ENCODE data around the gene PIH1D1. TPM values are rescaled to one million over a fixed set of nuclear protein-coding genes. Genes with fewer than 3 reads are reported as not detected.

The PIH1D1 gene
- total RNA-seq, 1 experiment from 2014 or later: 153 TPM

DNA sequence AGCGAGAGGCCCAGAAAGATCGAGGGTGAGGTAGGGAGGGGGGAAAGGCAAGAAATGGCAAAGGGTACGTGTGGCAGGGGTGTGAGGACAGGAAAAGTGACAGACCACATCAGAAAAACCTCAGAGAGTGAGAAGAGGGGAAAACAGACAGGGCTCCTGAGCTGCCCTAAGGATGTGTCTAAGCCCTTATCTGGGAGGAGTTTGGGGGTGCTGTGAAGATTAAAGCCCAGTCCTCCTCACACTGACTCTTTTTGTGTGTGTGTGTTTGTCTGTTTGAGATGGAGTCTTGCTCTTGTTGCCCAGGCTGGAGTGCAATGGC, 27.7 kb downstream of the PIH1D1 start:
- H3K4me1 Mint-ChIP-seq: peaks cover 76% of the 10 kb centered on the region

More for the DNA sequence above, 27.7 kb downstream of the PIH1D1 start:
- CTCF ChIA-PET: interaction anchor here (0.5 to 4.5 kb wide), 6 partner anchors 12 to 1055 kb away, joined by 3 to 24 read pairs (median 4); partner anchors contain the start of gene GYS1
- H3K27me3 Mint-ChIP-seq (ENCODE audit: low read depth): peaks cover 96% of the 10 kb centered on the region
- H3K27ac Mint-ChIP-seq: no peak overlapping the region
- H3K4me3 Mint-ChIP-seq: peak overlapping the region; percentile 53
- H3K9me3 Mint-ChIP-seq: no peaks in the 10 kb centered on the region
- no peak for DNase-seq (ENCODE audit: low spot score)
- TF ChIP-seq, protein P1, sequence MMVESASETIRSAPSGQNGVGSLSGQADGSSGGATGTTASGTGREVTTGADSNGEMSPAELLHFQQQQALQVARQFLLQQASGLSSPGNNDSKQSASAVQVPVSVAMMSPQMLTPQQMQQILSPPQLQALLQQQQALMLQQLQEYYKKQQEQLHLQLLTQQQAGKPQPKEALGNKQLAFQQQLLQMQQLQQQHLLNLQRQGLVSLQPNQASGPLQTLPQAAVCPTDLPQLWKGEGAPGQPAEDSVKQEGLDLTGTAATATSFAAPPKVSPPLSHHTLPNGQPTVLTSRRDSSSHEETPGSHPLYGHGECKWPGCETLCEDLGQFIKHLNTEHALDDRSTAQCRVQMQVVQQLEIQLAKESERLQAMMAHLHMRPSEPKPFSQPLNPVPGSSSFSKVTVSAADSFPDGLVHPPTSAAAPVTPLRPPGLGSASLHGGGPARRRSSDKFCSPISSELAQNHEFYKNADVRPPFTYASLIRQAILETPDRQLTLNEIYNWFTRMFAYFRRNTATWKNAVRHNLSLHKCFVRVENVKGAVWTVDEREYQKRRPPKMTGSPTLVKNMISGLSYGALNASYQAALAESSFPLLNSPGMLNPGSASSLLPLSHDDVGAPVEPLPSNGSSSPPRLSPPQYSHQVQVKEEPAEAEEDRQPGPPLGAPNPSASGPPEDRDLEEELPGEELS (CRISPR knock-in tag; IDR thresholded peaks at IDR 0.05): no peak
- TF ChIP-seq TP53 (CRISPR knock-in tag; IDR thresholded peaks at IDR 0.05): no peak
- TF ChIP-seq FOXP1 (CRISPR knock-in tag; IDR thresholded peaks at IDR 0.05; ENCODE audit: borderline replicate concordance): no peak
- no peak for TF ChIP-seq ZNF138 (CRISPR knock-in tag; conservative IDR thresholded peaks at IDR 0.05)
- TF ChIP-seq, protein P2, sequence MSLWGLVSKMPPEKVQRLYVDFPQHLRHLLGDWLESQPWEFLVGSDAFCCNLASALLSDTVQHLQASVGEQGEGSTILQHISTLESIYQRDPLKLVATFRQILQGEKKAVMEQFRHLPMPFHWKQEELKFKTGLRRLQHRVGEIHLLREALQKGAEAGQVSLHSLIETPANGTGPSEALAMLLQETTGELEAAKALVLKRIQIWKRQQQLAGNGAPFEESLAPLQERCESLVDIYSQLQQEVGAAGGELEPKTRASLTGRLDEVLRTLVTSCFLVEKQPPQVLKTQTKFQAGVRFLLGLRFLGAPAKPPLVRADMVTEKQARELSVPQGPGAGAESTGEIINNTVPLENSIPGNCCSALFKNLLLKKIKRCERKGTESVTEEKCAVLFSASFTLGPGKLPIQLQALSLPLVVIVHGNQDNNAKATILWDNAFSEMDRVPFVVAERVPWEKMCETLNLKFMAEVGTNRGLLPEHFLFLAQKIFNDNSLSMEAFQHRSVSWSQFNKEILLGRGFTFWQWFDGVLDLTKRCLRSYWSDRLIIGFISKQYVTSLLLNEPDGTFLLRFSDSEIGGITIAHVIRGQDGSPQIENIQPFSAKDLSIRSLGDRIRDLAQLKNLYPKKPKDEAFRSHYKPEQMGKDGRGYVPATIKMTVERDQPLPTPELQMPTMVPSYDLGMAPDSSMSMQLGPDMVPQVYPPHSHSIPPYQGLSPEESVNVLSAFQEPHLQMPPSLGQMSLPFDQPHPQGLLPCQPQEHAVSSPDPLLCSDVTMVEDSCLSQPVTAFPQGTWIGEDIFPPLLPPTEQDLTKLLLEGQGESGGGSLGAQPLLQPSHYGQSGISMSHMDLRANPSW (CRISPR knock-in tag; conservative IDR thresholded peaks at IDR 0.05; ENCODE audit: low read depth): no peak
- TF ChIP-seq, protein P3, sequence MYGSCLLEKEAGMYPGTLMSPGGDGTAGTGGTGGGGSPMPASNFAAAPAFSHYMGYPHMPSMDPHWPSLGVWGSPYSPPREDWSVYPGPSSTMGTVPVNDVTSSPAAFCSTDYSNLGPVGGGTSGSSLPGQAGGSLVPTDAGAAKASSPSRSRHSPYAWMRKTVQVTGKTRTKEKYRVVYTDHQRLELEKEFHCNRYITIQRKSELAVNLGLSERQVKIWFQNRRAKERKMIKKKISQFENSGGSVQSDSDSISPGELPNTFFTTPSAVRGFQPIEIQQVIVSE (CRISPR knock-in tag; IDR thresholded peaks at IDR 0.05; ENCODE audit: borderline replicate concordance): no peak
- TF ChIP-seq CREM (CRISPR knock-in tag; IDR thresholded peaks at IDR 0.05): no peak
- no peak for TF ChIP-seq SMAD3 (CRISPR knock-in tag; IDR thresholded peaks at IDR 0.05; ENCODE audit: borderline replicate concordance)
- TF ChIP-seq, protein P4, sequence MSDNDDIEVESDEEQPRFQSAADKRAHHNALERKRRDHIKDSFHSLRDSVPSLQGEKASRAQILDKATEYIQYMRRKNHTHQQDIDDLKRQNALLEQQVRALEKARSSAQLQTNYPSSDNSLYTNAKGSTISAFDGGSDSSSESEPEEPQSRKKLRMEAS (CRISPR knock-in tag; IDR thresholded peaks at IDR 0.05): no peak
- no peak for TF ChIP-seq ZNF121 (CRISPR knock-in tag; IDR thresholded peaks at IDR 0.05)
- TF ChIP-seq, protein P5, sequence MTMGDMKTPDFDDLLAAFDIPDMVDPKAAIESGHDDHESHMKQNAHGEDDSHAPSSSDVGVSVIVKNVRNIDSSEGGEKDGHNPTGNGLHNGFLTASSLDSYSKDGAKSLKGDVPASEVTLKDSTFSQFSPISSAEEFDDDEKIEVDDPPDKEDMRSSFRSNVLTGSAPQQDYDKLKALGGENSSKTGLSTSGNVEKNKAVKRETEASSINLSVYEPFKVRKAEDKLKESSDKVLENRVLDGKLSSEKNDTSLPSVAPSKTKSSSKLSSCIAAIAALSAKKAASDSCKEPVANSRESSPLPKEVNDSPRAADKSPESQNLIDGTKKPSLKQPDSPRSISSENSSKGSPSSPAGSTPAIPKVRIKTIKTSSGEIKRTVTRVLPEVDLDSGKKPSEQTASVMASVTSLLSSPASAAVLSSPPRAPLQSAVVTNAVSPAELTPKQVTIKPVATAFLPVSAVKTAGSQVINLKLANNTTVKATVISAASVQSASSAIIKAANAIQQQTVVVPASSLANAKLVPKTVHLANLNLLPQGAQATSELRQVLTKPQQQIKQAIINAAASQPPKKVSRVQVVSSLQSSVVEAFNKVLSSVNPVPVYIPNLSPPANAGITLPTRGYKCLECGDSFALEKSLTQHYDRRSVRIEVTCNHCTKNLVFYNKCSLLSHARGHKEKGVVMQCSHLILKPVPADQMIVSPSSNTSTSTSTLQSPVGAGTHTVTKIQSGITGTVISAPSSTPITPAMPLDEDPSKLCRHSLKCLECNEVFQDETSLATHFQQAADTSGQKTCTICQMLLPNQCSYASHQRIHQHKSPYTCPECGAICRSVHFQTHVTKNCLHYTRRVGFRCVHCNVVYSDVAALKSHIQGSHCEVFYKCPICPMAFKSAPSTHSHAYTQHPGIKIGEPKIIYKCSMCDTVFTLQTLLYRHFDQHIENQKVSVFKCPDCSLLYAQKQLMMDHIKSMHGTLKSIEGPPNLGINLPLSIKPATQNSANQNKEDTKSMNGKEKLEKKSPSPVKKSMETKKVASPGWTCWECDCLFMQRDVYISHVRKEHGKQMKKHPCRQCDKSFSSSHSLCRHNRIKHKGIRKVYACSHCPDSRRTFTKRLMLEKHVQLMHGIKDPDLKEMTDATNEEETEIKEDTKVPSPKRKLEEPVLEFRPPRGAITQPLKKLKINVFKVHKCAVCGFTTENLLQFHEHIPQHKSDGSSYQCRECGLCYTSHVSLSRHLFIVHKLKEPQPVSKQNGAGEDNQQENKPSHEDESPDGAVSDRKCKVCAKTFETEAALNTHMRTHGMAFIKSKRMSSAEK (CRISPR knock-in tag; IDR thresholded peaks at IDR 0.05; ENCODE audit: borderline replicate concordance): no peak
- TF ChIP-seq RORB (CRISPR knock-in tag; IDR thresholded peaks at IDR 0.05): no peak
- no peak for TF ChIP-seq RELA (CRISPR knock-in tag; IDR thresholded peaks at IDR 0.05; ENCODE audit: borderline replicate concordance)
- TF ChIP-seq NR3C1 (CRISPR knock-in tag; conservative IDR thresholded peaks at IDR 0.05; ENCODE audit: low read depth): no peak
- H3K36me3 Mint-ChIP-seq: no peaks in the 10 kb centered on the region
- no peak for ATAC-seq
- POLR2A ChIA-PET: no interaction called here
